HEK293T (cell line): ENCODE results near the gene MCM5.

Experiments used
- CTCF ChIA-PET: fragments of 350-600 bp; formaldehyde crosslinking; extraction: SDS; loops from one replicate; lab custom pipeline; 2021; ENCODE audit warnings: antibody characterized with exemption, inconsistent platforms; lab: Yijun Ruan, JAX
- POLR2A ChIA-PET: fragments of 350-600 bp; formaldehyde crosslinking; extraction: SDS; loops from one replicate; lab custom pipeline; 2020; ENCODE audit warnings: antibody characterized with exemption, inconsistent platforms; lab: Yijun Ruan, JAX
- DNase-seq: peaks from one replicate; pipeline ENCODE4 v3.0.0; 2012; ENCODE audit warnings: mixed read lengths; ENCODE audit errors: extremely low spot score
- ARNT ChIP-seq: fragments of 450-650 bp; IDR thresholded peaks from 2 replicates; pipeline ENCODE4 v1.6.1; 2017; ENCODE audit warnings: mild to moderate bottlenecking
- BHLHE40 ChIP-seq: fragments of 450-650 bp; IDR thresholded peaks from 2 replicates; pipeline ENCODE4 v1.6.1; 2016; ENCODE audit warnings: mild to moderate bottlenecking, moderate library complexity, borderline replicate concordance
- CTBP1 ChIP-seq: fragments of 450-650 bp; IDR thresholded peaks from 2 replicates; pipeline ENCODE4 v1.6.1; 2016; ENCODE audit warnings: borderline replicate concordance
- ELF4 ChIP-seq: fragments of 450-650 bp; IDR thresholded peaks from 2 replicates; pipeline ENCODE4 v1.6.1; 2017; ENCODE audit warnings: antibody characterized with exemption
- FOXA1 ChIP-seq: fragments of 450-650 bp; IDR thresholded peaks from 2 replicates; pipeline ENCODE4 v1.6.1; 2016; ENCODE audit warnings: mild to moderate bottlenecking
- FOXK2 ChIP-seq: fragments of 450-650 bp; IDR thresholded peaks from 2 replicates; pipeline ENCODE4 v1.6.1; 2016; ENCODE audit warnings: mild to moderate bottlenecking
- FOXM1 ChIP-seq: fragments of 450-650 bp; IDR thresholded peaks from 2 replicates; pipeline ENCODE4 v1.6.1; 2017; ENCODE audit warnings: mild to moderate bottlenecking, borderline replicate concordance
- HDGF ChIP-seq: fragments of 450-650 bp; IDR thresholded peaks from 2 replicates; pipeline ENCODE4 v1.6.1; 2017; ENCODE audit warnings: antibody characterized with exemption, borderline replicate concordance
- L3MBTL2 ChIP-seq: fragments of 450-650 bp; conservative IDR thresholded peaks from 2 replicates; pipeline ENCODE4 v1.6.1; 2016; ENCODE audit warnings: mild to moderate bottlenecking
- LEF1 ChIP-seq: fragments of 450-650 bp; IDR thresholded peaks from 2 replicates; pipeline ENCODE4 v1.6.1; 2017; ENCODE audit warnings: mild to moderate bottlenecking, borderline replicate concordance
- NFRKB ChIP-seq: fragments of 450-650 bp; IDR thresholded peaks from 2 replicates; pipeline ENCODE4 v1.6.1; 2016; ENCODE audit warnings: mild to moderate bottlenecking, moderate library complexity
- PKNOX1 ChIP-seq: fragments of 450-650 bp; IDR thresholded peaks from 2 replicates; pipeline ENCODE4 v1.6.1; 2016
- SP1 ChIP-seq: fragments of 450-650 bp; IDR thresholded peaks from 2 replicates; pipeline ENCODE4 v1.6.1; 2017
- SUZ12 ChIP-seq: fragments of 450-650 bp; IDR thresholded peaks from 2 replicates; pipeline ENCODE4 v1.6.1; 2016; ENCODE audit warnings: mild to moderate bottlenecking
- TARDBP ChIP-seq: fragments of 450-650 bp; IDR thresholded peaks from 2 replicates; pipeline ENCODE4 v1.6.1; 2016
- ZNF384 ChIP-seq: fragments of 450-650 bp; IDR thresholded peaks from 2 replicates; pipeline ENCODE4 v1.6.1; 2016

Gene MCM5

GRCh38 chr22:35417606-35418005, 17.7 kb downstream of the MCM5 start:
- ChIA-PET POLR2A (no interaction called here), CTCF (no interaction called here)
- TF ChIP-seq FOXA1 (no peak), FOXM1 (no peak), HDGF (no peak), ZNF384 (no peak), LEF1 (no peak), TARDBP (no peak), ELF4 (no peak), BHLHE40 (no peak)
- no peak for DNase-seq

GRCh38 chr22:35418088-35418487, 18.1 kb downstream of the MCM5 start:
- TF ChIP-seq PKNOX1 (no peak), ELF4 (no peak), SUZ12 (no peak), FOXM1 (no peak)
- ChIA-PET POLR2A (interaction anchor here (0.6 kb wide), 1 partner anchor 12 kb away, joined by 3 read pairs; no protein-coding TSS in a partner anchor), CTCF (no interaction called here)
- no peak for DNase-seq

GRCh38 chr22:35418731-35419130, 18.8 kb downstream of the MCM5 start:
- TF ChIP-seq FOXM1 (no peak), NFRKB (no peak), TARDBP (no peak), SUZ12 (no peak), PKNOX1 (no peak)
- DNase-seq: no peak
- CTCF ChIA-PET: interaction anchor here (0.8 kb wide), 1 partner anchor 12 kb away, joined by 6 read pairs; no protein-coding TSS in a partner anchor
- POLR2A ChIA-PET: interaction anchor here (0.6 kb wide), 1 partner anchor 12 kb away, joined by 3 read pairs; no protein-coding TSS in a partner anchor

GRCh38 chr22:35419756-35420155, 19.8 kb downstream of the MCM5 start:
- no peak for TF ChIP-seq SP1
- no peak for TF ChIP-seq NFRKB
- TF ChIP-seq PKNOX1: no peak
- TF ChIP-seq FOXM1: no peak
- no peak for TF ChIP-seq TARDBP
- no peak for TF ChIP-seq FOXA1
- TF ChIP-seq CTBP1: no peak
- CTCF ChIA-PET: interaction anchor here (0.8 to 1.2 kb wide), 2 partner anchors 11 kb away, joined by 4 to 6 read pairs; no protein-coding TSS in a partner anchor
- DNase-seq: no peak
- POLR2A ChIA-PET: no interaction called here

- ChIA-PET CTCF (interaction anchor here (1.1 kb wide), 1 partner anchor 10 kb away, joined by 4 read pairs; no protein-coding TSS in a partner anchor), POLR2A (interaction anchor here (0.9 kb wide), 1 partner anchor 15 kb away, joined by 3 read pairs; no protein-coding TSS in a partner anchor)
- TF ChIP-seq ZNF384: no peak
- TF ChIP-seq TARDBP: no peak
- TF ChIP-seq HDGF: no peak
- TF ChIP-seq CTBP1: no peak
- no peak for TF ChIP-seq SUZ12
- no peak for TF ChIP-seq BHLHE40
- TF ChIP-seq ARNT: no peak
- no peak for TF ChIP-seq PKNOX1
- TF ChIP-seq FOXM1: no peak
- TF ChIP-seq LEF1: no peak
- TF ChIP-seq SP1: no peak
- DNase-seq: no peak
Measured at GRCh38 chr22:35421121-35421520, 21.2 kb downstream of the MCM5 start.

GRCh38 chr22:35422145-35422544, 22.2 kb downstream of the MCM5 start:
- DNase-seq: no peak
- no peak for TF ChIP-seq ELF4
- TF ChIP-seq FOXA1: no peak
- TF ChIP-seq SP1: no peak
- TF ChIP-seq PKNOX1: no peak
- TF ChIP-seq L3MBTL2: no peak
- no peak for TF ChIP-seq FOXM1
- TF ChIP-seq FOXK2: no peak
- TF ChIP-seq NFRKB: no peak
- TF ChIP-seq ZNF384: no peak
- CTCF ChIA-PET: interaction anchor here (0.6 to 1.1 kb wide), 2 partner anchors 9 to 490 kb away, joined by 3 to 4 read pairs; no protein-coding TSS in a partner anchor
- POLR2A ChIA-PET: no interaction called here
